ENCODE results near the gene DNAJC16.

GRCh38 chr1:15543251-15543588 lies 16.6 kb downstream of the DNAJC16 start:
- TF ChIP-seq POLR2A (IDR thresholded peaks at IDR 0.05) (no peak), CTCF (IDR thresholded peaks at IDR 0.05) (no peak)
